ENCODE data around the gene IRF9.

The IRF9 gene

DNA sequence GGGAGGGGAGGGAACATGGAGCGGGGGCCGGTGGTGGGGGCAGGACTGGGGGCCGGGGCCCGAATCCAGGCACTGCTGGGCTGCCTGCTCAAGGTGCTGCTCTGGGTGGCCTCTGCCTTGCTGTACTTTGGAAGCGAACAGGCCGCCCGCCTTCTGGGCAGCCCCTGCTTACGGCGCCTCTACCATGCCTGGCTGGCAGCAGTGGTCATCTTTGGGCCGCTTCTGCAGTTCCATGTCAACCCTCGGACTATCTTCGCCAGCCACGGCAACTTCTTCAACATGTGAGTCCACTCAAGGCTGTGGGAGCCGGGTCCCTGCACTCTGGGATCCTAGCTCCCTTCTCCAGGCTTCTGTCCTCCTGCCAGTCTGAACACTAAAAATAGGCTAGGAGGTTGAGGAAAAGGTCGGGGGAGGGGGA is 29.5 kb upstream of the IRF9 start:
- no peak for DNase-seq (ENCODE audit: low read depth)
- no peak overlapping the region for H3K4me3 ChIP-seq (ENCODE audit: control insufficient read depth, low read depth, low read length)
- TF ChIP-seq, protein P1, sequence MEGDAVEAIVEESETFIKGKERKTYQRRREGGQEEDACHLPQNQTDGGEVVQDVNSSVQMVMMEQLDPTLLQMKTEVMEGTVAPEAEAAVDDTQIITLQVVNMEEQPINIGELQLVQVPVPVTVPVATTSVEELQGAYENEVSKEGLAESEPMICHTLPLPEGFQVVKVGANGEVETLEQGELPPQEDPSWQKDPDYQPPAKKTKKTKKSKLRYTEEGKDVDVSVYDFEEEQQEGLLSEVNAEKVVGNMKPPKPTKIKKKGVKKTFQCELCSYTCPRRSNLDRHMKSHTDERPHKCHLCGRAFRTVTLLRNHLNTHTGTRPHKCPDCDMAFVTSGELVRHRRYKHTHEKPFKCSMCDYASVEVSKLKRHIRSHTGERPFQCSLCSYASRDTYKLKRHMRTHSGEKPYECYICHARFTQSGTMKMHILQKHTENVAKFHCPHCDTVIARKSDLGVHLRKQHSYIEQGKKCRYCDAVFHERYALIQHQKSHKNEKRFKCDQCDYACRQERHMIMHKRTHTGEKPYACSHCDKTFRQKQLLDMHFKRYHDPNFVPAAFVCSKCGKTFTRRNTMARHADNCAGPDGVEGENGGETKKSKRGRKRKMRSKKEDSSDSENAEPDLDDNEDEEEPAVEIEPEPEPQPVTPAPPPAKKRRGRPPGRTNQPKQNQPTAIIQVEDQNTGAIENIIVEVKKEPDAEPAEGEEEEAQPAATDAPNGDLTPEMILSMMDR (conservative IDR thresholded peaks at IDR 0.05; ENCODE audit: control insufficient read depth, insufficient read depth, low read depth, low read length), result no peak

DNA sequence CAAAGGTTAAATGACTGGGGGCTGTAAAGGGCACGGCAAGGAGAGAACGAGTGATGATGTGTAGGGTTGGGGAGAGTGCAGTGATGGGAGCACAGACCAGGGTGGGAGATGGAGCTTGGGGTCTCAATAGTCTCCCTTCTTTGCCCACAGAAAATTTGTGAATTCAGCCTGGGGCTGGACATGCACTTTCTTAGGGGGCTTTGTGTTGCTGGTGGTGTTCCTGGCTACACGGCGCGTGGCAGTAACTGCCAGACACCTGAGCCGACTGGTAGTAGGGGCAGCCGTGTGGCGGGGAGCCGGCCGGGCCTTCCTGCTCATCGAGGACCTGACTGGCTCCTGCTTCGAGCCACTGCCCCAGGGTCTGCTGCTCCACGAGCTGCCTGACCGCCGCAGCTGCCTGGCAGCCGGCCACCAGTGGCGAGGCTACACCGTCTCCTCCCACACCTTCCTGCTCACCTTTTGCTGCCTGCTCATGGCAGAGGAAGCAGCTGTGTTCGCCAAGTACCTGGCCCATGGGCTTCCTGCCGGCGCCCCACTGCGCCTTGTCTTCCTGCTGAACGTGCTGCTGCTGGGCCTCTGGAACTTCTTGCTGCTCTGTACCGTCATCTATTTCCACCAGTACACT is 28.9 kb upstream of the IRF9 start:
- H3K4me3 ChIP-seq (ENCODE audit: control insufficient read depth, low read depth, low read length), result no peak overlapping the region
- TF ChIP-seq, protein P1 (conservative IDR thresholded peaks at IDR 0.05; ENCODE audit: control insufficient read depth, insufficient read depth, low read depth, low read length), result no peak
- DNase-seq (ENCODE audit: low read depth), result no peak

DNA sequence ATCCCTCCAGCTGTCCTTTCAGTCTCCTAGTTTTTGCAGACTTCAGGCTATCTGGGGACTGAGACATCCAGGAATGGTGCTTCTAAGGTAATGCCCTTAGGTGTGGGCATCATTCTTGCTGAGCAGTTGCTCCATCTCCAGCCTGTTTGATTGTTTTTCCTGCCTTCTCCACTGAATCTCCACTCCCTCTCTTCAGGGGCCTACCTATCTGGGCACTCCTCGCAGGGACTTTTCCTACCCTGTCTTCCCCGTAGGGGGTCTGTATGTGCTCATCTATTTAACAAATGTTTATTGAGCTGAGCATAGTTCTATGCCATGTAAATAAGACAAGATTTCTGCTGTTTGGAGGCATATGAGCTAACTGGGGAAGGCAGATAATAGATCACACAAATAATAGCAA is 28.1 kb upstream of the IRF9 start:
- no peak overlapping the region for H3K4me3 ChIP-seq (ENCODE audit: control insufficient read depth, low read depth, low read length)
- DNase-seq (ENCODE audit: low read depth), result no peak
- TF ChIP-seq, protein P1 (conservative IDR thresholded peaks at IDR 0.05; ENCODE audit: control insufficient read depth, insufficient read depth, low read depth, low read length), result no peak

DNA sequence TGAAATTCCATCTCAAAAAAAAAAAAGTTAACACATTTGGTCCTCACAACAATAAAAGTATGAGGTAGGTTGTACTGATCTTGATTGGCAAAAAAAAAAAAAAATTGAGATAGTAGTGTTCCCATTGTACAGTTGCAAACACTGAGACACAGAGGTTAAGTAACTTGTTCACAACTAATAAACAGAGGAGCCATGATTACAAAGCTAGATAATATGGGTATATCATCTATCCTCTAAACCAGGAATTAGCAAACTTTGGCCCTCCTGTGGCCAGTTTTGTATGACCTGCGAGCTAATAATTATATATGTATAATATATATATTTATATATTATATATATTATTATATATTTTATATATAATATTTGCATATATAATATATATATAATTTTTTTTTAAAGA is 27.3 kb upstream of the IRF9 start:
- DNase-seq (ENCODE audit: low read depth), result no peak
- H3K4me3 ChIP-seq (ENCODE audit: control insufficient read depth, low read depth, low read length), result no peak overlapping the region
- TF ChIP-seq, protein P1 (conservative IDR thresholded peaks at IDR 0.05; ENCODE audit: control insufficient read depth, insufficient read depth, low read depth, low read length), result no peak

DNA sequence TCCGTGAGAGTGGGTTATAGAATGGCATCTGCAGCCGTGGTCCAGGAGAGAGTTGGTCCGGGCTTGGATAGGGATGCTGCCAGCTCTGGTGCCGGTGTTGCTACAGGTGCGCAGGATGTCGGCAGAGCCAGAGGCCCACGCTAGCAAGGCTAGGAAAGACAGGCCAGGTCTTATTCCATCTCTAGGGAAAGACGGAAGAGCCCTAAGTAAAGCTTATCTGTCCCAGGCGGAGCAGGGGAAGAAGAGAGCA is 25.6 kb upstream of the IRF9 start:
- TF ChIP-seq, protein P1 (conservative IDR thresholded peaks at IDR 0.05; ENCODE audit: control insufficient read depth, insufficient read depth, low read depth, low read length), result no peak
- no peak for DNase-seq (ENCODE audit: low read depth)
- H3K4me3 ChIP-seq (ENCODE audit: control insufficient read depth, low read depth, low read length), result peak overlapping the region; percentile 70

DNA sequence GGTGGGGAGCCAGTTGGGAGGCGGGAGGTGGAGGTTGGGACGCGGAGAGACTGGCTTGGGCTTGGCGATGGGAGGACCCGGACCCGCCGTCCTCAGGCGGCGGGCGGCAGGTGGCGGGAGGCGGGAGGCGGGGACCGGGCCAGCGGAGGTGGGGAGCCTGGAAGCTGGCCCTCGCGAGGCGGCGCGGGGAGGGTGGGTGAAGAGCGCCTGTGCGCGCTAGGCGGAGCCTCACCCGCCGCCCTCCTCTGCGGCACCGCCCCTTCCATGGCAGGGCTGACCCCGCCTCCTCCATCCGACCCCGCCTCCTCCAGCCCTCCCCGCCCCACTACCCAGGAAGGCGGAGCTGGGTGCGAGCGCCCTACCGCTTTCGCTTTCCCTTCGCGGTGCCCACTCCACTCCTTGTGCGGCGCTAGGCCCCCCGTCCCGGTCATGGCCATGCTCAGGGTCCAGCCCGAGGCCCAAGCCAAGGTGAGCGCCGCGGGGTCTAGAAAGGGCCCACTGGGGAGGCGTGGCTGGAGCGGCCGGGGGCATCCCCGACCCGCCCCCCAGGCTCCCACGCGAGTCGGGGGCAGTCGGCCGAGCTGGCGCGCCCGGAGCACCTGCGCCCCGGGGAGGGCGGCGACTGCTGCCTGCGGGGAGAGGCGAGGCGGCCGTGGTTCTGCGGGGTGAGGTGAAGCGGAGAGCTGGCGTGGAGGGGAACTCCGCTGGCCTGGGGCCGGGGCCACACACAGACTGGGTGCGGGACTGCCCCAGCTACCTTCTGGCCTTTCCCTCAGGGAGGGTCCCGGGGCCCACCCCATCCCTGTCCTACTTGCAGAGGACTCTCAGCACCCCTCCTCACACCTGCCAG is 25.0 kb upstream of the IRF9 start, which contains the start of gene PSME1:
Gene PSME1 (plus strand): TSS at position 361 of the 850 bp plus-strand sequence. CDS start 69 bp downstream, at position 430.
- peak; percentile 76 for DNase-seq (ENCODE audit: low read depth)
- peak within 1 kb of the TSS; percentile 70 for H3K4me3 ChIP-seq (ENCODE audit: control insufficient read depth, low read depth, low read length)
- TF ChIP-seq, protein P1 (conservative IDR thresholded peaks at IDR 0.05; ENCODE audit: control insufficient read depth, insufficient read depth, low read depth, low read length), result no peak

Measured in fibroblast of mammary gland (primary cell).